Common myeloid progenitor, CD34-positive (primary cell): ENCODE results near the gene INSL6.

Experiments
- CTCF ChIA-PET: fragments of 350-600 bp; sonication (Branson Sonifier 250); formaldehyde crosslinking; loops from one replicate; lab custom pipeline; 2021; ENCODE audit warnings: antibody characterized with exemption; lab: Charles Lee
- POLR2A ChIA-PET: fragments of 350-600 bp; sonication (Branson Sonifier 250); formaldehyde crosslinking; loops from one replicate; lab custom pipeline; 2021; ENCODE audit warnings: antibody characterized with exemption; lab: Charles Lee
- DNase-seq, 3 donors: peaks; one replicate each; pipeline versions ENCODE4 v3.0.0 to v3.0.0-alpha.2; 2013
- H3K27ac ChIP-seq, 2 experiments: 1 replicate in 1 of 2; 2 replicates in 1 of 2; pipeline ENCODE4 v1.7.0; 2013; ENCODE audit warnings: inconsistent platforms in 2 of 2, low read length in 2 of 2, mild to moderate bottlenecking in 2 of 2, low read depth in 1 of 2, moderate library complexity in 1 of 2; ENCODE audit not compliant: severe bottlenecking in 2 of 2, insufficient read depth in 1 of 2, poor library complexity in 1 of 2
- H3K27me3 ChIP-seq, 5 experiments: replicated peaks in 2 of 5; 1 replicate in 3 of 5; 2 replicates in 2 of 5; pipeline versions ENCODE4 v1.6.1 to v1.7.0; 2013; ENCODE audit warnings: low read length in 4 of 5, mild to moderate bottlenecking in 2 of 5, moderate library complexity in 2 of 5, inconsistent platforms in 1 of 5; ENCODE audit not compliant: insufficient read depth in 5 of 5, control insufficient read depth in 4 of 5
- H3K36me3 ChIP-seq, 4 experiments: 1 replicate in 2 of 4; 2 replicates in 2 of 4; pipeline versions ENCODE4 v1.6.1 to v1.7.0; 2013; ENCODE audit warnings: low read length in 3 of 4, control low read depth in 1 of 4, mild to moderate bottlenecking in 1 of 4; ENCODE audit not compliant: control insufficient read depth in 4 of 4, insufficient read depth in 4 of 4
- H3K4me1 ChIP-seq, 4 experiments: 1 replicate in 3 of 4; 2 replicates in 1 of 4; pipeline versions ENCODE4 v1.6.1 to v1.7.1; 2013; ENCODE audit warnings: low read length in 3 of 4, mild to moderate bottlenecking in 3 of 4, control low read depth in 1 of 4, inconsistent platforms in 1 of 4, moderate library complexity in 1 of 4; ENCODE audit not compliant: control insufficient read depth in 4 of 4, insufficient read depth in 4 of 4; ENCODE audit errors: control extremely low read depth in 1 of 4
- H3K4me3 ChIP-seq, 7 experiments: 1 replicate in 4 of 7; 2 replicates in 3 of 7; pipeline versions ENCODE4 v1.5.1 to v1.7.0; 2013; ENCODE audit warnings: mild to moderate bottlenecking in 7 of 7, low read length in 6 of 7, moderate library complexity in 6 of 7, inconsistent platforms in 2 of 7, low read depth in 2 of 7, control low read depth in 1 of 7; ENCODE audit not compliant: insufficient read depth in 4 of 7, control insufficient read depth in 1 of 7; ENCODE audit errors: extremely low read depth in 1 of 7
- H3K9me3 ChIP-seq, 5 experiments: 1 replicate in 4 of 5; 2 replicates in 1 of 5; pipeline versions ENCODE4 v1.6.1 to v1.7.1; 2013; ENCODE audit warnings: low read length in 4 of 5, mild to moderate bottlenecking in 2 of 5, inconsistent platforms in 1 of 5, low read depth in 1 of 5, moderate library complexity in 1 of 5; ENCODE audit not compliant: control insufficient read depth in 4 of 5, insufficient read depth in 2 of 5; ENCODE audit errors: control extremely low read depth in 1 of 5
- WGBS: methylation state at CpG from one replicate; pipeline ENCODE4 v1.1.5; 2013; ENCODE audit not compliant: insufficient coverage; 5-methylcytosine and 5-hydroxymethylcytosine counted together

The INSL6 gene

DNA sequence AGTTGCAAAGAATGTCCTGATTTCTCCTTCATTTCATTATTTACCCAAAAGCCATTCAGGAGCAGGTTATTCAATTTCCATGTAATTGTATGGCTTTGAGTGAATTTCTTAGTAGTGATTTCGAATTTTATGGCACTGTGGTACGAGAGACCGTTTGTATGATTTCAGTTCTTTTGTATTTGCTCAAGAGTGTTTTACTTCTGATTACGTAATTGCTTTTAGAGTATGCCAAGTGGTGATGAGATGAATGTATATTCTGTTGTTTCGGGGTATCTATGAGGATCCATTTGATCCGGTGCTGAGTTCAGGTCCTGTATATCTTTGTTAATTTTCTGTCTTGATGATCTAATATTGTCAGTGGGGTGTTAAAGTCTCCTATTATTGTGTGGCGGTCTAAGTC is 41.2 kb downstream of the INSL6 start:
- ChIA-PET POLR2A (no interaction called here), CTCF (interaction anchor here (0.6 to 1.1 kb wide), 2 partner anchors 17 to 30 kb away, joined by 3 read pairs; no protein-coding TSS in a partner anchor)
- Histone ChIP-seq H3K36me3 (peaks cover 0 to 23% (median 6%) of the 10 kb centered on the region in 4 experiments), H3K27ac (no peak overlapping the region), H3K27me3 (no peaks in the 10 kb centered on the region), H3K9me3 (peaks cover 2 to 39% (median 5%) of the 10 kb centered on the region in 5 experiments), H3K4me3 (no peak overlapping the region), H3K4me1 (no peaks in the 10 kb centered on the region)
- 93% methylated on average over 6 of the region's 7 CpGs for WGBS
- no peak for DNase-seq

GRCh38 chr9:5140151-5140550 is 45.3 kb downstream of the INSL6 start:
- H3K4me3 ChIP-seq = no peak overlapping the region
- ChIA-PET POLR2A (no interaction called here), CTCF (no interaction called here)
- H3K4me1 ChIP-seq = no peaks in the 10 kb centered on the region
- 80% methylated on average over 1 of the region's 1 CpG for WGBS
- no peaks in the 10 kb centered on the region for H3K27me3 ChIP-seq
- no peak overlapping the region for H3K27ac ChIP-seq
- H3K36me3 ChIP-seq = peaks cover 0 to 5% (median under 1%) of the 10 kb centered on the region in 4 experiments
- peaks cover 0 to 19% (median 5%) of the 10 kb centered on the region in 5 experiments for H3K9me3 ChIP-seq
- no peak for DNase-seq

DNA sequence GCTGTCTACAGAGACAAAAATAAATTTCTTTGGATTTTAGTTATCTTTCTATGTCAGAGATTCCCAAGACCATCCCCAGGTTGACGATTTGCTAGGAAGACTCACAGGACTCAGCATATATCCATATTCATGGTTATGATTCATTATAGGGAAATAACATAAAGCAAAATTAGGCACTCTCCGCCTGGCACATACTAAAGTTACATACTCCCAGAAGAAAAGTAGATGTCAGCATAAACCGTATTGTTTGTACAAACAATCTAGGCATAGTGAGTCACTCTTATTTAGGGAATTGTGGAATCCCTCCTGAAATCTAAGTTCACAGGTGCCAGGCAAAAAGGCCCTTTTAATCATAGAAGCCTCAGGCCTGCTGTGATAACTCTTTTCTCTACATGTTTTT is 62.9 kb downstream of the INSL6 start:
- H3K27ac ChIP-seq = no peak overlapping the region
- POLR2A ChIA-PET = no interaction called here
- H3K4me1 ChIP-seq = no peaks in the 10 kb centered on the region
- peaks cover 0 to 10% (median 0%) of the 10 kb centered on the region in 5 experiments for H3K9me3 ChIP-seq
- CTCF ChIA-PET = interaction anchor here (0.7 kb wide), 1 partner anchor 14 kb away, joined by 4 read pairs; no protein-coding TSS in a partner anchor
- DNase-seq = no peak
- no peak overlapping the region for H3K4me3 ChIP-seq
- WGBS = 86% methylated on average over 2 of the region's 3 CpGs
- H3K27me3 ChIP-seq = no peaks in the 10 kb centered on the region
- peaks cover 15 to 41% (median 19%) of the 10 kb centered on the region in 4 experiments for H3K36me3 ChIP-seq

- Histone ChIP-seq H3K27me3 (no peaks in the 10 kb centered on the region), H3K4me3 (no peak overlapping the region), H3K4me1 (no peaks in the 10 kb centered on the region), H3K36me3 (peaks cover 15 to 38% (median 19%) of the 10 kb centered on the region in 4 experiments), H3K9me3 (peaks cover 0 to 10% (median 0%) of the 10 kb centered on the region in 5 experiments), H3K27ac (no peak overlapping the region)
- no peak for DNase-seq
- CTCF ChIA-PET = interaction anchor here (0.7 kb wide), 1 partner anchor 13 kb away, joined by 4 read pairs; no protein-coding TSS in a partner anchor
- POLR2A ChIA-PET = no interaction called here
- 100% methylated on average over 1 of the region's 1 CpG for WGBS
Observed at GRCh38 chr9:5122116-5122515, 63.3 kb downstream of the INSL6 start.

GRCh38 chr9:5113994-5114748 is 71.3 kb downstream of the INSL6 start:
- ChIA-PET POLR2A (no interaction called here), CTCF (interaction anchor here (1.0 kb wide), 1 partner anchor 120 kb away, joined by 3 read pairs; no protein-coding TSS in a partner anchor)
- Histone ChIP-seq H3K9me3 (peaks cover 0 to 38% (median 23%) of the 10 kb centered on the region in 5 experiments), H3K4me3 (no peak overlapping the region), H3K27me3 (no peaks in the 10 kb centered on the region), H3K27ac (no peak overlapping the region), H3K4me1 (no peaks in the 10 kb centered on the region), H3K36me3 (peaks cover 7 to 40% (median 26%) of the 10 kb centered on the region in 4 experiments)
- DNase-seq = no peak
- 97% methylated on average over 21 of the region's 22 CpGs for WGBS
